HL-60 (cell line): Measurements from ENCODE around the gene POU2AF3.

ENCODE experiments used
- CTCF ChIP-seq: IDR thresholded peaks from one replicate; pipeline ENCODE4 v1.5.1; 2011; ENCODE audit warnings: low read length, control low read depth, inconsistent platforms; ENCODE audit not compliant: insufficient read depth
- REST ChIP-seq: IDR thresholded peaks from 2 replicates; pipeline ENCODE4 v1.6.1; 2012; ENCODE audit warnings: low read depth; ENCODE audit not compliant: insufficient replicate concordance

GRCh38 chr11:111353776-111354600 is 55.6 kb downstream of the POU2AF3 start:
- no peak for TF ChIP-seq CTCF
- TF ChIP-seq REST = no peak
